Activated CD4-positive, alpha-beta T cell treated with anti-CD3 and anti-CD28 coated beads for 36 hours (primary cell): ENCODE data around the gene BRIP1. TPM values are rescaled to one million over a fixed set of nuclear protein-coding genes. Genes with fewer than 3 reads are reported as not detected.

Source experiments
- ATAC-seq: fragments of 200-7000 bp; cut with Tn5 transposase; one replicate; pipeline ENCODE4 v1.10.0; 2021; ENCODE audit warnings: mild to moderate bottlenecking, moderate library complexity
- CTCF ChIA-PET: fragments of 350-600 bp; sonication (Branson Sonifier 250); formaldehyde crosslinking; loops from one replicate; lab custom pipeline; 2021; ENCODE audit warnings: antibody characterized with exemption; lab: Charles Lee
- POLR2A ChIA-PET: fragments of 350-600 bp; sonication (Branson Sonifier 250); formaldehyde crosslinking; loops from one replicate; lab custom pipeline; 2021; ENCODE audit warnings: antibody characterized with exemption, inconsistent platforms; lab: Charles Lee
- DNase-seq: peaks from one replicate; pipeline ENCODE4 v3.0.0-alpha.2; 2020
- H3K27ac Mint-ChIP-seq: one replicate; pipeline ENCODE4 v1.8.0; 2021; ENCODE audit warnings: mixed read lengths
- H3K27me3 Mint-ChIP-seq: one replicate; pipeline ENCODE4 v1.8.0; 2021; ENCODE audit warnings: mixed read lengths
- H3K36me3 Mint-ChIP-seq: one replicate; pipeline ENCODE4 v1.8.0; 2021; ENCODE audit warnings: low read depth, mixed read lengths
- H3K4me1 Mint-ChIP-seq: one replicate; pipeline ENCODE4 v1.8.0; 2021; ENCODE audit warnings: mixed read lengths
- H3K4me3 Mint-ChIP-seq: one replicate; pipeline ENCODE4 v1.8.0; 2021; ENCODE audit warnings: mild to moderate bottlenecking, moderate library complexity, mixed read lengths
- H3K9me3 Mint-ChIP-seq: one replicate; pipeline ENCODE4 v1.8.0; 2021; ENCODE audit warnings: low read depth, mixed read lengths
- intact Hi-C, 2 experiments: fragments of 100-400 bp; cut with DNase I in 1 of 2; cut with micrococcal nuclease in 1 of 2; formaldehyde crosslinking; loops; one replicate each; pipeline versions ENCODE4 v1.14.2 to v1.15.1; 2022 to 2024; cut with DNase I, micrococcal nuclease
- total RNA-seq, 2 experiments: library from RNA; stranded (reverse); gene quantifications; one replicate each; pipeline ENCODE4 v1.2.3, GENCODE V29; 2021

BRIP1 gene
- total RNA-seq, 2 experiments from 2014 or later = 15.4 to 16.2 TPM

DNA sequence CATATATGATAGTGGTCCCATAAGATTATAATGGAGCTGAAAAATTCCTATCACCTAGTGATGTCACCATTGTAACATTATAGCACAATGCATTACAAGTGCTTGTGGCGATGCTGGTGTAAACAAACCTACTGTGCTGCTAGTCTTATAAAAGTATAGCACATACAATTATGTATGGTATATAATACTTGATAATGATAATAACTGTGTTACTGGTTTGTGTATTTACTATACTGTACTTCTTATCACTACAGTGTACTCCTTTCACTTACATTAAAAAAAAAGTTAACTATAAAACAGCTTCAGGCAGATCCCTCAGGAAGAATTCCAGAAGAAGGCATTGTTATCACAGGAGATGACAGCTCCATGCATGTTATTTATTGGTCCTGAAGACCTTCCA lies 150.3 kb downstream of the BRIP1 start:
- POLR2A ChIA-PET = no interaction called here
- ATAC-seq = no peak
- Mint-ChIP-seq H3K27me3 (no peaks in the 10 kb centered on the region), H3K9me3 (peaks cover 10% of the 10 kb centered on the region), H3K4me1 (no peaks in the 10 kb centered on the region), H3K4me3 (no peak overlapping the region), H3K27ac (no peak overlapping the region), H3K36me3 (peaks cover 26% of the 10 kb centered on the region)
- intact Hi-C loops = no loop called here
- no peak for DNase-seq
- CTCF ChIA-PET = interaction anchor here (0.5 kb wide), 1 partner anchor 603 kb away, joined by 3 read pairs; no protein-coding TSS in a partner anchor

DNA sequence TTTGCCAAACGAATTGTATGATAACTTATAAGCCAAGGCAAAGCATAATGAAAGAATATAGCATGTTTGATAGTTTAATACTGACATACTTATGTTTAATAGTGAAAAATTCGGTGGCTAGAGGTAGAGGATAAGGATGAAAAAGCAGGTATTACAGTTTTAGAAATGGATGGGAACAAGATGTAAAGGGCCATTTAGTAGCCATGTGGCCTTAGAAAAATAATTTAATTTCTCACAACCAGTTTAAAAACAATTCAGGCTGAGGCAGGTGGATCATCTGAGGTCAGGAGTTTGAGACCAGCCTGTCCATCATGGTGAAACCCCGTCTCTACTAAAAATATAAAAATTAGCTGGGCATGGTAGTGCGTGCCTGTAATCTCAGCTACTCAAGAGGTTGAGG lies 152.8 kb downstream of the BRIP1 start:
- DNase-seq (no peak), ATAC-seq (no peak)
- H3K4me3 Mint-ChIP-seq = no peak overlapping the region
- H3K36me3 Mint-ChIP-seq = peaks cover 24% of the 10 kb centered on the region
- no peaks in the 10 kb centered on the region for H3K4me1 Mint-ChIP-seq
- H3K9me3 Mint-ChIP-seq = peaks cover 6% of the 10 kb centered on the region
- H3K27me3 Mint-ChIP-seq = no peaks in the 10 kb centered on the region
- no peak overlapping the region for H3K27ac Mint-ChIP-seq
- intact Hi-C loops = no loop called here
- POLR2A ChIA-PET = no interaction called here
- CTCF ChIA-PET = no interaction called here

DNA sequence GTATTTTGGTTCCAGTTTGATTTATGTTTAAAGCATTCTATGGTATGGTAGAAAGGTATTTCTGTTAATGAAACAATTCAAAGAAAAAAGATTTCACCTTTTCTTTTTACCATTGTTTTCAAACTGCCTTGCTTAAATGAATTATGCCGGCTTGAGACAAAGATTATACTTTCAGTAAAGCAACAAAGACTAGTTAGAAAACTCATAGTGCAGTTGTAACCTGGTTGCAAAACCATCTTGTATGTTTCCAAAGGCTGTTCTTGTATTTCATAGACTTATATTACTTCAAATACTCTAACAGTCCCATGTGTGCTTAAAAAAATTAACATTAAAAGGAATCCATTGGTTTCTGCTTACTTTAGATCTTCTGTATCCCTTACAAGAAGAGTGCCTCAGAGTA lies 153.8 kb downstream of the BRIP1 start:
- Mint-ChIP-seq H3K27ac (no peak overlapping the region), H3K9me3 (peaks cover 9% of the 10 kb centered on the region), H3K4me3 (no peak overlapping the region), H3K4me1 (no peaks in the 10 kb centered on the region), H3K27me3 (no peaks in the 10 kb centered on the region), H3K36me3 (peaks cover 24% of the 10 kb centered on the region)
- no peak for DNase-seq
- POLR2A ChIA-PET = no interaction called here
- intact Hi-C loops = no loop called here
- CTCF ChIA-PET = no interaction called here
- no peak for ATAC-seq

GRCh38 chr17:61704935-61705449 lies 158.3 kb downstream of the BRIP1 start:
- POLR2A ChIA-PET = no interaction called here
- ATAC-seq = no peak
- CTCF ChIA-PET = interaction anchor here (0.7 kb wide), 1 partner anchor 17 kb away, joined by 3 read pairs; no protein-coding TSS in a partner anchor
- no peaks in the 10 kb centered on the region for H3K4me1 Mint-ChIP-seq
- peaks cover 14% of the 10 kb centered on the region for H3K36me3 Mint-ChIP-seq
- H3K27me3 Mint-ChIP-seq = no peaks in the 10 kb centered on the region
- no peak overlapping the region for H3K27ac Mint-ChIP-seq
- DNase-seq = no peak
- no peak overlapping the region for H3K4me3 Mint-ChIP-seq
- intact Hi-C loops = no loop called here
- H3K9me3 Mint-ChIP-seq = peaks cover 45% of the 10 kb centered on the region

GRCh38 chr17:61702450-61702849 lies 160.9 kb downstream of the BRIP1 start:
- peaks cover 7% of the 10 kb centered on the region for H3K36me3 Mint-ChIP-seq
- no peak overlapping the region for H3K4me3 Mint-ChIP-seq
- H3K9me3 Mint-ChIP-seq = peaks cover 60% of the 10 kb centered on the region
- H3K4me1 Mint-ChIP-seq = no peaks in the 10 kb centered on the region
- no peak overlapping the region for H3K27ac Mint-ChIP-seq
- CTCF ChIA-PET = interaction anchor here (1.0 to 1.4 kb wide), 2 partner anchors 14 to 61 kb away, joined by 3 to 4 read pairs; no protein-coding TSS in a partner anchor
- no peak for ATAC-seq
- H3K27me3 Mint-ChIP-seq = no peaks in the 10 kb centered on the region
- POLR2A ChIA-PET = interaction anchor here (1.0 kb wide), 1 partner anchor 21 kb away, joined by 3 read pairs; no protein-coding TSS in a partner anchor
- DNase-seq = no peak
- intact Hi-C loops = no loop called here

GRCh38 chr17:61701978-61702377 lies 161.3 kb downstream of the BRIP1 start:
- no peaks in the 10 kb centered on the region for H3K4me1 Mint-ChIP-seq
- intact Hi-C loops = no loop called here
- CTCF ChIA-PET = interaction anchor here (1.0 to 1.4 kb wide), 2 partner anchors 13 to 62 kb away, joined by 3 to 4 read pairs; no protein-coding TSS in a partner anchor
- H3K9me3 Mint-ChIP-seq = peaks cover 59% of the 10 kb centered on the region
- POLR2A ChIA-PET = interaction anchor here (1.0 kb wide), 1 partner anchor 21 kb away, joined by 3 read pairs; no protein-coding TSS in a partner anchor
- no peak overlapping the region for H3K4me3 Mint-ChIP-seq
- DNase-seq (no peak), ATAC-seq (no peak)
- no peaks in the 10 kb centered on the region for H3K27me3 Mint-ChIP-seq
- peaks cover 6% of the 10 kb centered on the region for H3K36me3 Mint-ChIP-seq
- H3K27ac Mint-ChIP-seq = no peak overlapping the region

- intact Hi-C loops = no loop called here
- POLR2A ChIA-PET = interaction anchor here (1.0 kb wide), 1 partner anchor 22 kb away, joined by 3 read pairs; no protein-coding TSS in a partner anchor
- ATAC-seq = no peak
- Mint-ChIP-seq H3K27me3 (no peaks in the 10 kb centered on the region), H3K4me1 (no peaks in the 10 kb centered on the region), H3K4me3 (no peak overlapping the region), H3K36me3 (peaks cover 6% of the 10 kb centered on the region), H3K9me3 (peaks cover 57% of the 10 kb centered on the region), H3K27ac (no peak overlapping the region)
- CTCF ChIA-PET = interaction anchor here (0.6 to 1.0 kb wide), 2 partner anchors 13 to 1153 kb away, joined by 3 to 4 read pairs; no protein-coding TSS in a partner anchor
- no peak for DNase-seq
Measured at GRCh38 chr17:61701334-61701733, 162.0 kb downstream of the BRIP1 start.

- CTCF ChIA-PET = no interaction called here
- POLR2A ChIA-PET = no interaction called here
- peaks cover 55% of the 10 kb centered on the region for H3K9me3 Mint-ChIP-seq
- H3K27me3 Mint-ChIP-seq = no peaks in the 10 kb centered on the region
- H3K4me3 Mint-ChIP-seq = no peak overlapping the region
- no peaks in the 10 kb centered on the region for H3K4me1 Mint-ChIP-seq
- ATAC-seq (no peak), DNase-seq (no peak)
- intact Hi-C loops = no loop called here
- no peak overlapping the region for H3K27ac Mint-ChIP-seq
- peaks cover 6% of the 10 kb centered on the region for H3K36me3 Mint-ChIP-seq
Measured at GRCh38 chr17:61700252-61700651, 163.1 kb downstream of the BRIP1 start.

GRCh38 chr17:61699694-61700093 lies 163.6 kb downstream of the BRIP1 start:
- Mint-ChIP-seq H3K4me3 (no peak overlapping the region), H3K4me1 (no peaks in the 10 kb centered on the region), H3K36me3 (peaks cover 6% of the 10 kb centered on the region), H3K9me3 (peaks cover 52% of the 10 kb centered on the region), H3K27ac (no peak overlapping the region), H3K27me3 (no peaks in the 10 kb centered on the region)
- intact Hi-C loops = no loop called here
- no peak for ATAC-seq
- ChIA-PET POLR2A (no interaction called here), CTCF (no interaction called here)
- DNase-seq = no peak

DNA sequence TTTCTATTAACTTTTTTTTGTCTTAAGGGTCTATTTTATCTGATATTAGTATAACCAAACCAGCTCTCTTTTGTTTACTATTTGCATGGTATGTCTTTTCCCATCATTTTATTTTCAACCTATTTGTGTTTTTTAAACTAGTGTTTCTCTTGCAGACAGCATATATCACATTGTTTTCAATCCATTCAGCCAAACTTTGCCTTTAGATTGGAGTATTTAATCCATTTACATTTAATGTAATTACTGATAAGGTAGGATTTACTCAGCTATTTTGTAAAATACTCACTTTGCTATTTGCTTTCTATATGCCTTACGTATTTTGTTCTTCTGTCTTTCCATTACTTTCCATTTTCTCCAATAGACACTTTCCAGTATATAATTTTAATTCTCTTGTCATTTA lies 164.3 kb downstream of the BRIP1 start:
- intact Hi-C loops = no loop called here
- Mint-ChIP-seq H3K27me3 (no peaks in the 10 kb centered on the region), H3K4me3 (no peak overlapping the region), H3K9me3 (peaks cover 50% of the 10 kb centered on the region), H3K27ac (no peak overlapping the region), H3K36me3 (peaks cover 6% of the 10 kb centered on the region), H3K4me1 (no peaks in the 10 kb centered on the region)
- no peak for DNase-seq
- POLR2A ChIA-PET = no interaction called here
- no peak for ATAC-seq
- CTCF ChIA-PET = no interaction called here

DNA sequence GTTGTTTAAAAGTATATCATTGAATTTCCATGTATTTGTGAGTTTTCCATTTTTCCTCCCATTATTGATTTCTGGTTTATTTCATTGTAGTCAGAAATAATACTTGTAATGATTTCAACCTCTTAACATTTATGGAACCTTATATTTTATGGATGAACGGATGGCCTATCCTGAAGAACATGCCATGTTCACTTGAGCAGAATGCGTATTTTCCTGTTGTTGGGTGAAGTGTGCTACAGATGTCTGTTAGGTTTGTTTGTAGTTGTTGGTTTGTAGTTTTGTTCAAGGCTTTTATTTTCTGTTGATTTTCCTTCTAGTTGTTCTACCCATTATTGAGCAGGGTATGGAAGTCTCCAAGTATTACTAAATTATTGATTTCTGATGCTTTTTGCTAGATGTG lies 165.1 kb downstream of the BRIP1 start:
- Mint-ChIP-seq H3K27me3 (no peaks in the 10 kb centered on the region), H3K36me3 (peaks cover 6% of the 10 kb centered on the region), H3K4me1 (no peaks in the 10 kb centered on the region), H3K9me3 (peaks cover 46% of the 10 kb centered on the region), H3K27ac (no peak overlapping the region), H3K4me3 (no peak overlapping the region)
- DNase-seq (no peak), ATAC-seq (no peak)
- intact Hi-C loops = no loop called here
- ChIA-PET POLR2A (no interaction called here), CTCF (no interaction called here)

- ATAC-seq = no peak
- DNase-seq = no peak
- H3K27ac Mint-ChIP-seq = no peak overlapping the region
- intact Hi-C loops = no loop called here
- peaks cover 8% of the 10 kb centered on the region for H3K36me3 Mint-ChIP-seq
- ChIA-PET POLR2A (no interaction called here), CTCF (no interaction called here)
- H3K4me1 Mint-ChIP-seq = no peaks in the 10 kb centered on the region
- no peak overlapping the region for H3K4me3 Mint-ChIP-seq
- no peaks in the 10 kb centered on the region for H3K27me3 Mint-ChIP-seq
- H3K9me3 Mint-ChIP-seq = peaks cover 24% of the 10 kb centered on the region
Measured at GRCh38 chr17:61695779-61696337, 167.5 kb downstream of the BRIP1 start.
